Measurements from ENCODE around the gene OR10H1.

- TF ChIP-seq POLR2A (IDR thresholded peaks at IDR 0.05) (peak; percentile 65 to 85 (median 66)), CTCF (IDR thresholded peaks at IDR 0.05 in 8 of 11, conservative IDR thresholded peaks at IDR 0.05 in 3 of 11) (peak in 2 of 11 experiments; percentile 10 to 26), POLR2AphosphoS5 (IDR thresholded peaks at IDR 0.05) (peak; percentile 94 to 98 (median 94))
Measured at GRCh38 chr19:15836330-15837220, 21.1 kb upstream of the OR10H1 start.

Measured in spleen (tissue), 7 donors.